Right lobe of liver (tissue), 6 donors: ENCODE results near the gene SHISA9. TPM values are rescaled to one million over a fixed set of nuclear protein-coding genes. Genes with fewer than 3 reads are reported as not detected.
A peak's percentile ranks its signal among the peaks of the same experiment; 100 is the strongest.

ENCODE experiments used
- ATAC-seq, 4 donors: fragments of 200-7000 bp; cut with Tn5 transposase; one replicate each; pipeline ENCODE4 v1.9.1; 2020; ENCODE audit warnings: mild to moderate bottlenecking in 4 of 4, moderate library complexity in 4 of 4
- DNase-seq, 3 donors: peaks; one replicate each; pipeline ENCODE4 v3.0.0-alpha.2; 2020
- H3K27ac ChIP-seq, 3 donors: fragments of 200-600 bp; one replicate each; pipeline ENCODE4 v1.8.0; 2022
- H3K27me3 ChIP-seq, 2 donors: fragments of 200-600 bp; one replicate each; pipeline ENCODE4 v1.8.0; 2022
- H3K36me3 ChIP-seq, 4 donors: fragments of 200-600 bp; sonication (generic) in 1 of 4; one replicate each; pipeline versions ENCODE4 v1.5.1 to v1.8.0; 2017 to 2022; ENCODE audit warnings: control low read depth in 1 of 4
- H3K4me1 ChIP-seq, 4 donors: fragments of 200-600 bp; sonication (generic) in 1 of 4; one replicate each; pipeline versions ENCODE4 v1.5.1 to v1.8.0; 2017 to 2022; ENCODE audit warnings: control low read depth in 1 of 4
- H3K4me3 ChIP-seq, 3 donors: fragments of 200-600 bp; one replicate each; pipeline ENCODE4 v1.8.0; 2022
- H3K9me3 ChIP-seq, 4 donors: fragments of 200-600 bp; sonication (generic) in 1 of 4; one replicate each; pipeline versions ENCODE4 v1.5.1 to v1.8.0; 2017 to 2022; ENCODE audit warnings: control low read depth in 1 of 4
- POLR2A ChIP-seq: fragments of 450-650 bp; IDR thresholded peaks from one replicate; pipeline ENCODE4 v1.6.1; 2017; ENCODE audit warnings: antibody characterized with exemption, mild to moderate bottlenecking
- WGBS: methylation state at CpG from one replicate; pipeline ENCODE4 v1.1.6; 2018; ENCODE audit warnings: low coverage, low lambda C conversion rate; ENCODE audit not compliant: insufficient coverage; ENCODE audit errors: missing lambda C conversion rate; 5-methylcytosine and 5-hydroxymethylcytosine counted together
- intact Hi-C, 2 donors: fragments of 100-400 bp; cut with DNase I; formaldehyde crosslinking; loops; one replicate each; pipeline versions ENCODE4 v1.11.2 to v1.14.1; 2022
- total RNA-seq, 6 experiments: library from RNA; depleted of rRNA in 2 of 6; stranded (reverse); fragments of >200 nt in 2 of 6; fragmentation: NEBNext Ultra II Directional in 3 of 6; extraction: Animal tissue kit (Norgen Biotek cat#: 25700) in 3 of 6; gene quantifications; one replicate each; pipeline versions ENCODE4 v1.1.0 to v1.2.4, GENCODE V29; 2016 to 2023
- TF ChIP-seq, protein P1 (sequence below), 4 donors: fragments of 200-600 bp in 3 of 4; fragments of 450-650 bp in 1 of 4; IDR thresholded peaks; one replicate each; pipeline versions ENCODE4 v1.5.1 to v1.8.0; 2016 to 2022; ENCODE audit warnings: antibody characterized with exemption in 4 of 4, mild to moderate bottlenecking in 2 of 4
- donor health status: DM: no; HTN: yes; CAD: no.
- donor health status: DM: no; HTN: no; CAD: no.
- donor health status: DM: no; HTN: no; CAD: no.
- donor health status: DM: no; HTN: yes; CAD: no.
- donor health status: DM: no; HTN: yes; CAD: no.

Gene SHISA9
- total RNA-seq, 6 experiments from 2014 or later = 0.02 to 0.06 TPM; not detected in 4

DNA sequence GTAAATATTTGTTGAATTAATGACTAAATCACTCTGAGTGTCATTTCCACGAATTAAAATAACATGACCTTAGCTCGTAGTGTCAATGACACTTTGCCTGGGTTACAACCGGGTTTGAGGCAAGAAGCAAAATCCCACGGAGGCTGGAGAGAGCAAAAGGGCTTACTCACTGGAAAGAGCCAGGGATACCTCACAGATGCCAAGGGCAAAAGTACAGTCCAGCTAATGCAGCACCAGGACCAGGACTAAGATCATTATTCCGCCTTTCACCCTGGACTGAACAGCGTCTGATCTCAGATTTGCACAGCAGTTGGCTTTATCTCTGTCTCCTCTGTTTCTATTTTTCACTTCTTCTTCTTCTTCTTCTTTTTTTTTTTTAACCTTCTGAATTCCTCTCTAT, 175.5 kb downstream of the SHISA9 start:
- DNase-seq (no peak), ATAC-seq (peak in 2 of 4 donors; percentile 79)
- Histone ChIP-seq H3K4me1 (peaks cover 0 to 7% (median 0%) of the 10 kb centered on the region in 4 donors), H3K27ac (no peak overlapping the region), H3K27me3 (no peaks in the 10 kb centered on the region), H3K4me3 (no peak overlapping the region), H3K36me3 (no peaks in the 10 kb centered on the region), H3K9me3 (no peaks in the 10 kb centered on the region)
- TF ChIP-seq POLR2A = no peak
- TF ChIP-seq, protein P1, sequence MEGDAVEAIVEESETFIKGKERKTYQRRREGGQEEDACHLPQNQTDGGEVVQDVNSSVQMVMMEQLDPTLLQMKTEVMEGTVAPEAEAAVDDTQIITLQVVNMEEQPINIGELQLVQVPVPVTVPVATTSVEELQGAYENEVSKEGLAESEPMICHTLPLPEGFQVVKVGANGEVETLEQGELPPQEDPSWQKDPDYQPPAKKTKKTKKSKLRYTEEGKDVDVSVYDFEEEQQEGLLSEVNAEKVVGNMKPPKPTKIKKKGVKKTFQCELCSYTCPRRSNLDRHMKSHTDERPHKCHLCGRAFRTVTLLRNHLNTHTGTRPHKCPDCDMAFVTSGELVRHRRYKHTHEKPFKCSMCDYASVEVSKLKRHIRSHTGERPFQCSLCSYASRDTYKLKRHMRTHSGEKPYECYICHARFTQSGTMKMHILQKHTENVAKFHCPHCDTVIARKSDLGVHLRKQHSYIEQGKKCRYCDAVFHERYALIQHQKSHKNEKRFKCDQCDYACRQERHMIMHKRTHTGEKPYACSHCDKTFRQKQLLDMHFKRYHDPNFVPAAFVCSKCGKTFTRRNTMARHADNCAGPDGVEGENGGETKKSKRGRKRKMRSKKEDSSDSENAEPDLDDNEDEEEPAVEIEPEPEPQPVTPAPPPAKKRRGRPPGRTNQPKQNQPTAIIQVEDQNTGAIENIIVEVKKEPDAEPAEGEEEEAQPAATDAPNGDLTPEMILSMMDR (IDR thresholded peaks at IDR 0.05) = no peak
- intact Hi-C loops = no loop called here
- 31% methylated on average over 6 of the region's 6 CpGs for WGBS

DNA sequence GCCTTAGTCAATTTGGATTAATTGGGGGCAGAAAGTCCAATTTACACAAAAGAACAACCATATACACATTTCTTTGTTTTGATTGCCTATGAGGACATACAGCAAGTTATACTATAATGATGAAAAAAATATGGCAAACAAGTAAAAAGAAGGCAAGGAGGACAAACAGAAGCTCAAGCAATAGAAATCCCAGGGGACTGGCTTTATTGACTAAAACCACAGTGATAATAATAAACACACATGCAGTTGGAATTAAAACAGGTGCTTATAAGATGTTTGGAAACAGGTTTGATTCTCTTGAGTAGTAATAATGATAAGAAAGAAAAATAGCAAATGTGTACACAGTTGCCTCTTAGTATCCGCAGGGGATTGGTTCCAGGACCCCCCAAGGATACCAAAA, 176.4 kb downstream of the SHISA9 start:
- Histone ChIP-seq H3K9me3 (no peaks in the 10 kb centered on the region), H3K27ac (no peak overlapping the region), H3K27me3 (no peaks in the 10 kb centered on the region), H3K4me3 (no peak overlapping the region), H3K4me1 (peaks cover 0 to 7% (median 0%) of the 10 kb centered on the region in 4 donors), H3K36me3 (no peaks in the 10 kb centered on the region)
- no peak for ATAC-seq
- DNase-seq = no peak
- intact Hi-C loops = no loop called here
- WGBS = 64% methylated on average over 1 of the region's 1 CpG
- TF ChIP-seq, protein P1 (IDR thresholded peaks at IDR 0.05) = no peak
- no peak for TF ChIP-seq POLR2A

DNA sequence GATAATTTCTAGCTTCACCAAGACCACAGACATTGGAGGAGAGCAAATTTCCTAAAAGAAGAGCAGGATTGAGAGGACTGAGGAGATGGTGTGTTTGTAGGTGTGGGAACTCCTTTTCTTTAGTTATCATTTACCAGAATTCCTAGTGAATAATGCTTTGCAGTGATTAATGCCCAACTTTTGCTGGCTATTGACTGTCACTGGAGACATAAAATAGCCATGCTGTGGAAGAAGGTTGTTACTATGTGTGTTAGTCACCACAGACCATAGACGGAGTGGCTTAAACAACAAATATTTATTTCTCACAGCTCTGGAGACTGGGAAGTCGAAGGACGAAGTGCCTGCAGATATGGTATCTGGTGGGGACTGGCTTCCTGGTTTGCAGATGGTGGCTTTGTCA, 179.1 kb downstream of the SHISA9 start:
- H3K27ac ChIP-seq = no peak overlapping the region
- intact Hi-C loops = no loop called here
- no peaks in the 10 kb centered on the region for H3K27me3 ChIP-seq
- H3K4me3 ChIP-seq = no peak overlapping the region
- ATAC-seq = no peak
- no peaks in the 10 kb centered on the region for H3K36me3 ChIP-seq
- no peak for TF ChIP-seq POLR2A
- TF ChIP-seq, protein P1 (IDR thresholded peaks at IDR 0.05) = no peak
- 68% methylated on average over 3 of the region's 3 CpGs for WGBS
- H3K9me3 ChIP-seq = no peaks in the 10 kb centered on the region
- peaks cover 0 to 17% (median 3%) of the 10 kb centered on the region in 4 donors for H3K4me1 ChIP-seq
- no peak for DNase-seq

DNA sequence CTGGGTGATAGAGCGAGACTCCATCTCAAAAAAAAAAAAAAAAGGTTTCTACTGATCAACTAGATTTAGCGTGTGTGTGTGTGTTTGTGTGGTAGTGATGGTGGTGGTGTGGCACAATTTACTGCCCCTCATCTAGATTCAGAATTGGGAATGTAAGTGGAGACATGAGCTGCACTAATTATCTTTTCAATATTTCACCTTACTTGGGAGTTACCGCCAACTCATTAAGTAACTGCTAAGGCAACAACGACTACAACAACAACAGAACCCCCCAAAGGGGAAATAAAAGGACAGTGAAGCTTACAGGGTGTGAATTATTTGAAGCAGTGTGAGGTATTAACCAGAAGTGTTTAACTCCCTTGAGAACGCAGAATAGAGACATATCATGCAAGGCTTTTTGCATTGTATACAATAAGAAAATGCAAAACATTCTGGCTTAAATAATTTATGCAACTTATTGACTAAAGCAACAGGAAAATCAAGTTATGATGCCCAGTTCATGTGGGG, 180.5 kb downstream of the SHISA9 start:
- no peak overlapping the region for H3K27ac ChIP-seq
- intact Hi-C loops = no loop called here
- H3K4me3 ChIP-seq = no peak overlapping the region
- no peaks in the 10 kb centered on the region for H3K9me3 ChIP-seq
- no peaks in the 10 kb centered on the region for H3K36me3 ChIP-seq
- H3K4me1 ChIP-seq = peaks cover 0 to 12% (median 3%) of the 10 kb centered on the region in 4 donors
- DNase-seq (no peak), ATAC-seq (no peak)
- TF ChIP-seq, protein P1 (IDR thresholded peaks at IDR 0.05) = no peak
- no peak for TF ChIP-seq POLR2A
- no peaks in the 10 kb centered on the region for H3K27me3 ChIP-seq
- WGBS = 64% methylated on average over 4 of the region's 5 CpGs

DNA sequence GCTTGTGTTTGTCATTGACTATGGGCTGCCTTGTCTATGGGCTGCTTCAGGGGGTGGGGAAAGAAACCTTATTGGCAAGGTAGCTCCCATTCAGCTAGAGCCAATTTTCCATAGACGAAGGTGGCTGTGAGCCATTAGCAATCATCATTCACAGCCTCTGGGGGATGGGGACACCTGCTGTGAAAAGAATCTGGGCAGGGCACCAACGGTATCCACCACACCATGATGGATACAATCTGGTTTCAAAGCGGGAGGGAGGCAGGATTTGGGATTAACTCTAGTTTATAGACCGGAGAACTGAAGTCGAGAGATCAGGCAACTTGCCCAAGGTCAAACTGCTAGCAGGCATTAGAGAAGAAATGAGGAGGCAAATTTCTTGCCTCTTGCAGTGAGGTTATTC, 182.3 kb downstream of the SHISA9 start:
- Histone ChIP-seq H3K36me3 (no peaks in the 10 kb centered on the region), H3K9me3 (no peaks in the 10 kb centered on the region), H3K27ac (no peak overlapping the region), H3K27me3 (no peaks in the 10 kb centered on the region), H3K4me3 (no peak overlapping the region), H3K4me1 (peaks cover 0 to 10% (median 3%) of the 10 kb centered on the region in 4 donors)
- intact Hi-C loops = no loop called here
- peak; percentile 12 to 26 (median 22) for ATAC-seq
- DNase-seq = no peak
- 19% methylated on average over 4 of the region's 5 CpGs for WGBS
- no peak for TF ChIP-seq POLR2A
- TF ChIP-seq, protein P1 (IDR thresholded peaks at IDR 0.05) = no peak
